Panc1 (cell line): Measurements from ENCODE around the gene MCF2L2.

Experiments
- CTCF ChIP-seq: fragments of 450-650 bp; IDR thresholded peaks from 2 replicates; pipeline ENCODE4 v1.5.1; 2017; ENCODE audit warnings: mild to moderate bottlenecking
- POLR2AphosphoS5 ChIP-seq: IDR thresholded peaks from 2 replicates; pipeline ENCODE4 v1.6.1; 2012; ENCODE audit warnings: mild to moderate bottlenecking, low read depth, low read length, moderate library complexity
- TF ChIP-seq, protein P1 (sequence below), 2 experiments: IDR thresholded peaks; 2 replicates each; pipeline ENCODE4 v1.6.1; 2011 to 2012; ENCODE audit warnings: low read depth in 2 of 2, control low read depth in 1 of 2, low read length in 1 of 2, mild to moderate bottlenecking in 1 of 2, moderate library complexity in 1 of 2; ENCODE audit not compliant: insufficient read depth in 1 of 2

DNA sequence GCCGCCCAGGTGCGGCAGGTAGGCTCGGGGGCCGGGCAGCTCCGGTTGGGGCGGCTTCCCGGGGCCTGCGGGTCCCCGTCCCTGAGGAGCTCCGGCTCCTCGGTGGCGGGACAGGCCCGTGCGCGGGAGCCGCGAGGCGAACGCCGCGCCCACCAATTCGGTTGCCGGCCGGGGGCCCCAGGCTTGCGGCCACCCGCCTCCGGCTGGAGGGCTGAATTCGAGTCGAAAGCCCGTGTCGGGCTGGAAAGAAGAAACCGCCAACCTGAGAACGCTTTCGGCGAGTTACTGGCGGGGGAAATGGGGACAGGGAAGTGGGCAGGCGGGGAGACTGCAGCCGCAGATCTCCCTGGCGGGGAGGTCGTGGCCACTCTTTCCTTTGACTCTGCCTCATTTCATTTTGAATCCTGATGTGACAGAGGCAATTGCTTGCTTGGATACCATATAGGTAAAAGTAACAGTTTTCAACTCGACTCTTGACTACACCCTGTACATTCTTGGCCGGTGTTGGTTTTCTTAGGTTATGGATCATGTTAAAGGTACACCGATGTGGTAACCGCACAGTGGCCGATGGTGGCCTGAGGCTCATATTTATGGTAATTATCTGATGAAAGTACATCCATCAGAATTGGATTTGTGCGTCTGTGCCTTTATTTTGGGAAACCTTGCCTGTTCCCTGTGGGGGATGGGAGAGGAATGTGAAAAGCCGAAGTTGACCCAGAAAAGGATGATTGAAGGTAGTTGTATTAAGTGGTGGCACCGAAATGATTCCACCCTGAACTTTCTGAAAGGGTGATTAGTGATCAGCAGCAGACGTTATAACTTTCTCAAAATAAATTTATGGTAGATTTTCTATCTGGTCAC lies 173.7 kb downstream of the MCF2L2 start:
- TF ChIP-seq CTCF (no peak), POLR2AphosphoS5 (no peak)
- TF ChIP-seq, protein P1, sequence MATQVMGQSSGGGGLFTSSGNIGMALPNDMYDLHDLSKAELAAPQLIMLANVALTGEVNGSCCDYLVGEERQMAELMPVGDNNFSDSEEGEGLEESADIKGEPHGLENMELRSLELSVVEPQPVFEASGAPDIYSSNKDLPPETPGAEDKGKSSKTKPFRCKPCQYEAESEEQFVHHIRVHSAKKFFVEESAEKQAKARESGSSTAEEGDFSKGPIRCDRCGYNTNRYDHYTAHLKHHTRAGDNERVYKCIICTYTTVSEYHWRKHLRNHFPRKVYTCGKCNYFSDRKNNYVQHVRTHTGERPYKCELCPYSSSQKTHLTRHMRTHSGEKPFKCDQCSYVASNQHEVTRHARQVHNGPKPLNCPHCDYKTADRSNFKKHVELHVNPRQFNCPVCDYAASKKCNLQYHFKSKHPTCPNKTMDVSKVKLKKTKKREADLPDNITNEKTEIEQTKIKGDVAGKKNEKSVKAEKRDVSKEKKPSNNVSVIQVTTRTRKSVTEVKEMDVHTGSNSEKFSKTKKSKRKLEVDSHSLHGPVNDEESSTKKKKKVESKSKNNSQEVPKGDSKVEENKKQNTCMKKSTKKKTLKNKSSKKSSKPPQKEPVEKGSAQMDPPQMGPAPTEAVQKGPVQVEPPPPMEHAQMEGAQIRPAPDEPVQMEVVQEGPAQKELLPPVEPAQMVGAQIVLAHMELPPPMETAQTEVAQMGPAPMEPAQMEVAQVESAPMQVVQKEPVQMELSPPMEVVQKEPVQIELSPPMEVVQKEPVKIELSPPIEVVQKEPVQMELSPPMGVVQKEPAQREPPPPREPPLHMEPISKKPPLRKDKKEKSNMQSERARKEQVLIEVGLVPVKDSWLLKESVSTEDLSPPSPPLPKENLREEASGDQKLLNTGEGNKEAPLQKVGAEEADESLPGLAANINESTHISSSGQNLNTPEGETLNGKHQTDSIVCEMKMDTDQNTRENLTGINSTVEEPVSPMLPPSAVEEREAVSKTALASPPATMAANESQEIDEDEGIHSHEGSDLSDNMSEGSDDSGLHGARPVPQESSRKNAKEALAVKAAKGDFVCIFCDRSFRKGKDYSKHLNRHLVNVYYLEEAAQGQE (IDR thresholded peaks at IDR 0.05; ENCODE audit: insufficient read depth in 1 of 2, low read depth in 2 of 2, low read length in 1 of 2) = no peak
